ENCODE results near the gene BPIFB1.

- TF ChIP-seq EZH2 (IDR thresholded peaks at IDR 0.05; ENCODE audit: low read depth, low read length, severe bottlenecking), result no peak
- no peak for TF ChIP-seq SP2 (IDR thresholded peaks at IDR 0.05; ENCODE audit: low read length)
- TF ChIP-seq SRF (IDR thresholded peaks at IDR 0.05; ENCODE audit: low read depth, low read length), result no peak
- TF ChIP-seq, protein P1, sequence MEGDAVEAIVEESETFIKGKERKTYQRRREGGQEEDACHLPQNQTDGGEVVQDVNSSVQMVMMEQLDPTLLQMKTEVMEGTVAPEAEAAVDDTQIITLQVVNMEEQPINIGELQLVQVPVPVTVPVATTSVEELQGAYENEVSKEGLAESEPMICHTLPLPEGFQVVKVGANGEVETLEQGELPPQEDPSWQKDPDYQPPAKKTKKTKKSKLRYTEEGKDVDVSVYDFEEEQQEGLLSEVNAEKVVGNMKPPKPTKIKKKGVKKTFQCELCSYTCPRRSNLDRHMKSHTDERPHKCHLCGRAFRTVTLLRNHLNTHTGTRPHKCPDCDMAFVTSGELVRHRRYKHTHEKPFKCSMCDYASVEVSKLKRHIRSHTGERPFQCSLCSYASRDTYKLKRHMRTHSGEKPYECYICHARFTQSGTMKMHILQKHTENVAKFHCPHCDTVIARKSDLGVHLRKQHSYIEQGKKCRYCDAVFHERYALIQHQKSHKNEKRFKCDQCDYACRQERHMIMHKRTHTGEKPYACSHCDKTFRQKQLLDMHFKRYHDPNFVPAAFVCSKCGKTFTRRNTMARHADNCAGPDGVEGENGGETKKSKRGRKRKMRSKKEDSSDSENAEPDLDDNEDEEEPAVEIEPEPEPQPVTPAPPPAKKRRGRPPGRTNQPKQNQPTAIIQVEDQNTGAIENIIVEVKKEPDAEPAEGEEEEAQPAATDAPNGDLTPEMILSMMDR (IDR thresholded peaks at IDR 0.05; ENCODE audit: control extremely low read depth in 1 of 3, insufficient read depth in 1 of 3, low read depth in 1 of 3, low read length in 3 of 3), result no peak
- no peak for TF ChIP-seq CHD2 (IDR thresholded peaks at IDR 0.05; ENCODE audit: low read length)
- TF ChIP-seq RBBP5 (IDR thresholded peaks at IDR 0.05; ENCODE audit: borderline replicate concordance, low read depth, low read length), result no peak
- TF ChIP-seq RAD21 (IDR thresholded peaks at IDR 0.05 in 1 of 2, conservative IDR thresholded peaks at IDR 0.05 in 1 of 2; ENCODE audit: low read depth in 2 of 2, low read length in 2 of 2), result no peak
- no peak for TF ChIP-seq TAF1 (IDR thresholded peaks at IDR 0.05; ENCODE audit: low read depth, low read length)
- TF ChIP-seq ZNF274 (IDR thresholded peaks at IDR 0.05; ENCODE audit: borderline replicate concordance, extremely low read depth, low read length), result no peak
- TF ChIP-seq, protein P2, sequence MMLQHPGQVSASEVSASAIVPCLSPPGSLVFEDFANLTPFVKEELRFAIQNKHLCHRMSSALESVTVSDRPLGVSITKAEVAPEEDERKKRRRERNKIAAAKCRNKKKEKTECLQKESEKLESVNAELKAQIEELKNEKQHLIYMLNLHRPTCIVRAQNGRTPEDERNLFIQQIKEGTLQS (IDR thresholded peaks at IDR 0.05; ENCODE audit: insufficient read depth, low read depth, low read length), result no peak
- no peak for TF ChIP-seq BRCA1 (IDR thresholded peaks at IDR 0.05; ENCODE audit: low read depth, low read length)
These were observed 45.0 kb upstream of the BPIFB1 start for GRCh38 chr20:33237989-33238388.

All from H1 (cell line).